GM12892 (cell line): ENCODE results near the gene TMTC2.

Source experiments
- DNase-seq: peaks from one replicate; pipeline ENCODE4 v3.0.0; 2011; ENCODE audit not compliant: insufficient read length
- FAIRE-seq: peaks from 2 replicates; lab custom pipeline; 2011; peaks lifted over from hg19 to GRCh38; lab: Jason Lieb, UNC
- POLR2A ChIP-seq: IDR thresholded peaks from 2 replicates; pipeline ENCODE4 v1.6.1; 2011; ENCODE audit warnings: low read depth, low read length, control low read depth
- POLR2AphosphoS5 ChIP-seq: IDR thresholded peaks from 2 replicates; pipeline ENCODE4 v1.6.1; 2011; ENCODE audit warnings: low read depth, low read length, control low read depth
- TAF1 ChIP-seq: IDR thresholded peaks from 2 replicates; pipeline ENCODE4 v1.6.1; 2011; ENCODE audit warnings: low read depth, mild to moderate bottlenecking, control low read depth, low read length, borderline replicate concordance

Gene TMTC2

DNA sequence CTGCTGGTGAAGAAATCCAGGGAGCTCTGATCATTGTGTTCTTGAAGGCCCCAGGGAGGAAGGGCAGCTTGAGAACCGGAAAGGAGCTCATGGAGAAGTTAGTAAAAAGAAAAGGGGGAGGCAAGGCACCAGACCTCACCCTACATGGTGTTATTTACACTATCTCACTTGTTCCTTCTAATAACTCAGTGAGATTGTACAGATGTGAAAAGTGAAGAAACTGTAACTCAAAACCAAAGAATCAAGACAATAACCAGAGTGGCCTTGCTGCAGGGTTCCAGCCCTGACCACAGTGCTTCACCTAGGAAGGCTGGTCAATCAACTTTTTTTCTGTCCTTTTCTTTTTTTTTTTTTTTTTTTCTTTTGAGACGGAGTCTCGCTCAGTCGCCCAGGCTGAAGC lies 353.6 kb downstream of the TMTC2 start:
- no peak for TF ChIP-seq POLR2AphosphoS5
- no peak for TF ChIP-seq TAF1
- TF ChIP-seq POLR2A = no peak
- no peak for DNase-seq
- FAIRE-seq = no peak

DNA sequence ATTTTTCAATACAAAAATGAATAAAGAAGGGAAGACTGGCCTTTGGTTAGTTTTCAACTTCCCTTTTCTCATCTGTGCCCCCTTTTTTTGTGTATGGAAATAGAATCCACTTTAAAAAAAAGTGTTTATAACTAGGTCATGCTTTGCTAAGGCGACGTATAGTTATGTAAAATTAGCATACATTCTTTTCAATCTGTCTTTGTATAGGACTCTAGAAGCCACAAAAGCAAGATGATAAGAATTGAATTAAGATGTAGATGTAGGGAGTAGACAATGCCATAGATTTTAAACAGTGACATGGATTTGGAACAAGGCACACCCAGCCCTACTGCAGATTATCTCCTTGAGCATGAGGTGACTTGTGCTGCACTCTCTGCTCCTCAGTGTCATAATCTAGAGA lies 354.3 kb downstream of the TMTC2 start:
- TF ChIP-seq POLR2A (no peak), POLR2AphosphoS5 (no peak), TAF1 (no peak)
- no peak for DNase-seq
- FAIRE-seq = no peak

DNA sequence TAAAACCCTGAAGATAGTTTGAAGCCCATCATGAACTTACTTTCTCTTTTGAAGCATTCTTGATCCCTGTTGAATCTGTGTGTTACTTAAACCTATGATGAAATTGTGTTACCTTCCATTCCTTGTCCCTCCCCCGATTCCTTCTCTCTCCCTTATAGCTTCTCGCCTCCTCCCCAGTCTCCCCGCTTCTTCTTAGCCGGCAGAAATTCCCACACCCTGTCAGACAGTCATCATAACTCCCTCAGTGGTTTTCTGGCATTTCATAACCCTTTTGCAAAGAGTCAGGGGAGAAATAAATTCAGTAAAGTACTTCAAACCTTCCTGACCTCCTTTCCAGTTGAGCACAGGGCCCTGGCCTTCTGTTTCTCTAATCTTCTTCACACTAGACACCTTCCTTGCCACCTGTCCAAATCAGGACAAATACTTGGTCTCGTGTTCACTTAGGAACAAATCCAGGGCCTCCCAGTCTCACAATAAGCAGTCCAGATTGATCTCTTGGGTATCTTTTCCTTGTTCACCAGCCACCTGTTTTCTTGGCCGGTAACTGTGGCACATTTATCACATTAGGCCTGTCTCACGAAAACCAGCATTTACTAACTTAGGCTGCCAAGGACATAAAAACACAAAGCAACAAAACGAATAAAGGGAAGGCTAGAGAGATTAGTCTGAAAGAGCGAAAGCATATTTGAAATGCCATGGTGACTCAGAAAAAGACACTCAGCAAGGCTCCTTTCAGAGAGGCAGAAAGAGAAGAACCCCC lies 355.9 kb downstream of the TMTC2 start:
- TF ChIP-seq POLR2A (no peak), POLR2AphosphoS5 (no peak), TAF1 (no peak)
- FAIRE-seq (no peak), DNase-seq (no peak)

DNA sequence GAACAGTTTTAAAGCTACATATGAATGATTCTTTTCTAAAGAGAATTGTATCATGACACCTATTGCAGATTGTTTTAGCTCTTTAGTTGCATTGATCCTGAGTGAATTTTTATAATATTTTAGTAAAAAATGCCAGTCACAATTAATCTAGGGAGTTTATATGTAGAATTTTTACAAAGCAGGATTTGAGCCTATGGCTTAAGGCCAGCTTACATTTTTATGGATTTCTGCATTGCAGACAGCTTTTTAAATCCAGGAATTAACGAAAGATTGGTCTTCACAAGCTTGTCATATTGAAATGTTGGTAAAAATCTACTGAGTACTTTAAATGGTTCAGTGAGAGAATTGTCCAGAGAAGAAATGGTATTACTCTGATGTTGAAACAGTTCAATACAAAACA lies 358.0 kb downstream of the TMTC2 start:
- no peak for FAIRE-seq
- DNase-seq = no peak
- TF ChIP-seq TAF1 = no peak
- no peak for TF ChIP-seq POLR2AphosphoS5
- TF ChIP-seq POLR2A = no peak

DNA sequence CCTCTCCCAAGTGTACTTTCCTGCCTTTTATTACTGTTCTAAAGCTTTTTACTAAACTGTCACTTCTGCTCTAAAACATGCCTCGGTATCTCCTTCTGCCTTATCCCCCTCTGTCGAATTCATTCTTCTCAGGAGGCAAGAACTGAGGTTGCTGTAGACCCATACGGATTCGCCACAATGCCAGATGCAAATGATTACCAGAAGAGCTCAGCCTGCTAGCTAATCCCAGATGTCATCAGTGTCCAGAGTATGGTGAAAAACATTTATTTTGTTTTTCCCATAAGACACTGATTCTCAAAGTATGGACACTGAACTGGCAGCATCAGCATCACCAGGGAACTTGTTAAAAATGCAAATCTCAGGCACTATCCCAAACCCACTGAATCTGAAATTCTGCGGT lies 359.3 kb downstream of the TMTC2 start:
- DNase-seq (no peak), FAIRE-seq (no peak)
- TF ChIP-seq TAF1 (no peak), POLR2AphosphoS5 (no peak), POLR2A (no peak)

DNA sequence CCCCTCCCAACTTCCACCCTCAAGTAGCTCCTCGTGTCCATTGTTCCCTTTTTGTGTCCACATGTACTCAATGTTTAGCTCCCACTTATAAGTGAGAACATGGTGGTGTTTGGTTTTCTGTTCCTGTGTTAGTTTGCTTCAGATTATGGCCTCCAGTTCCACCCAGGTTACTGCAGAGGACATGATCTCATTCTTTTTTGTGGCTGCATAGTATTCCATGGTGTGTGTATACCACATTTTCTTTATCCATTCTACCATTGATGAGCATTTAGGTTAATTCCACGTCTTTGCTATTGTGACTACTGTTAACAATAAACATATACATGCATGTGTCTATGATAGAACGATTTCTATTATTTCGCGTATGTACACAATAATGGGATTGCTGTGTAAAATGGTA lies 362.6 kb downstream of the TMTC2 start:
- DNase-seq (no peak), FAIRE-seq (peak; percentile 17)
- TF ChIP-seq TAF1 (no peak), POLR2AphosphoS5 (no peak), POLR2A (no peak)

DNA sequence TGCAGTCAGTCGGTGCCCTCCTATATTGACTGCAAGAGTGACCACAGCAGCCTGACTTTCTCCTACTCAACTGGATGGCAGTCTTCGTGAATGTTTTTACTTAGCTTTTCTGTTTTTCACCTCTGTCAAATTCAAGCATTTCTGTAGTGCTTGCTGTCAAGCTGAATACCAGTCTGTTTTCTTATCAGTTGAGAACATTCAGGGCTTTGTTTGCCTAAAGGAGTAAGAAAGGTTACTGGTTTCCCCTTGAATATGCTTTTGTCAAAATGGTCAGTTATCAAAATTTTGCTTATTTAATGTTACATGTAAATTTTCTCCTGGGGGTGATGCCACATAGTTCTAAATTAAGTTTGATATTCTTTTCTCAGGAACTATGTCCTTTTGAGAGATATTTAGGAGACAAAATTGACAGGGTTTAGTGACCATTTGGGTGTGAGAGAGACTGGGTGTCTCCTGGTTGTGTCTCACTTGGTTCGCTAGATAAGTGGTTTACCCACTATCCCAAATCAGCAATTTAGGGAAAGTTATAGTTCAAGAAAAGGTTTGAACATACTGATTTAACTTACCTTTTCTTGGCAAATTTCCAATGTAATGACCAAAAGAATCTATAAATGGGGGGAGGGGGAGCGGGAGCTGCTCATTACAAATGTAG lies 366.3 kb downstream of the TMTC2 start:
- no peak for TF ChIP-seq POLR2A
- TF ChIP-seq POLR2AphosphoS5 = no peak
- no peak for TF ChIP-seq TAF1
- DNase-seq = no peak
- no peak for FAIRE-seq

DNA sequence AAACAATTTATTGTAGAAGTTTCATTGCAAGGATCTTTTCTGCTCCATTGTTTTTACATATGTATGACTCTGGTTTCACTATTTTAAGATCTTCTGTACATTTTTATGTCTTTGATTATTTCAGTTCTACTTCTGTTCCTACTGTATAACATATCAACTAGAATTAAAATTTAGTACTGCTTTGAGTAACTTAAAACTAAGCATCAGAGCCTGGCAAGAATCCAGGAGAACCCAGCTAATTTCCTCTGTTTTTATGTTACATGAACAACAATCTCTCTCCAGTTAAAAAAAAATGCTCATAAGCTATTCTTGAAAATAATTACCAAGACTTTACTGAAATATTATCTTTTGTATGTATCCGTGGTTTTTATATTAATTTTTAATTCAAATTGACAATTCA lies 370.7 kb downstream of the TMTC2 start:
- FAIRE-seq = no peak
- DNase-seq = no peak
- TF ChIP-seq POLR2A (no peak), TAF1 (no peak)

DNA sequence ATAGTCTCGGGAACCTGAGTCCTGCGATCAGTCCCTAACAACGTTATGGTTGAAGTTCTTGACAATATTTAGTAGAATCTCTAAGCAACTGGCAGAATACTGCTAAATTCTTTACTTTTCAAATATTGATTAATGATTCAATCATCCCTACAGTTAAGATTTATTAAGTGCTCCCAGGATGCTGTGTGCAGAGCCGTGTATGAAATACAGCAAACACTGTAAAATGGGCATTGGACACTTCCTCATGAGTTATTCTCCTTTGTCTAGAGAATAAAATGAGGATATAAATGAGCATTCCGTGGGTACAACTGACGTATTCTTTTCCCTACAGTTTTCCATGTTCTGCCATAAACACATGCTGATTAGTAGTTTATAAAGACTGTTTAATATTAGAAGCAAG lies 372.4 kb downstream of the TMTC2 start:
- TF ChIP-seq POLR2A (no peak), POLR2AphosphoS5 (no peak), TAF1 (no peak)
- DNase-seq (no peak), FAIRE-seq (no peak)

DNA sequence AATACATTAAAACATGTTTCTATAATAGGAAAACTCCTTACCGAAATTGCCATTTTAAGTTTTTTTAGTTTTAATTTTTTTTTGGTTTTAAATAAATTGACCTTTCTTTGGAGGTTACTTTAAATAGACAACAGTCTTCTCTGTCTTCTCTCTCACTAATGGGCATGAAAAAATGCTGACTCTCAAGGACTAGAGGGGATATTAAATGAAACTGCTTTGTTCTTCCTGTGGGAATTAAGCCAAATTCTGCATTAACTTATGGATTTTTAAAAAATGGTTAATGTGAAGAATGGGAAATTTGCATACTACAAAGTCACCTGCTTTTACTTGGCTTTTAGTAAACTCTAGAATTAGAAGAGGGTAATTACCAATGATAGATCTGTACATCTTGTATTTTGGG lies 378.9 kb downstream of the TMTC2 start:
- TF ChIP-seq POLR2AphosphoS5 (no peak), TAF1 (no peak)

DNA sequence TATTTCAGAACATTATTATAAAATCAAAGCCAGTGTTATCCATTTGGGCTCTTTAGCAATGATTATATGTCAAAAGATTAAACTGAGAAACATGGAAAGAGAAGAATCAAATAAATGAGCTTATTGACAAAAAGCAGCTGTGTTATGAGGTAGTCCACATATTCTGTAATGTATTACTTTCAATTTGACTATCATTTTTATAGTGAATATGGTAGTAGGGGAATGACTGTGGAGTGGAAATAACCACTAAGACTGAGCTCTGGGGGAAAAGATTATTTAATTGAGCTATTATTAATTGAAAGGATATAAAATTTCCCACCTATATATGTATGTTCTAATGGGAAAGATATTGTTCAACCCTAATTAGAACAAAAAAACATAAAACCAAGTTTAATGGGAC lies 381.3 kb downstream of the TMTC2 start:
- TF ChIP-seq POLR2A (no peak), TAF1 (no peak), POLR2AphosphoS5 (no peak)
- DNase-seq (no peak), FAIRE-seq (no peak)

More for the DNA sequence above, 378.9 kb downstream of the TMTC2 start:
- DNase-seq (no peak), FAIRE-seq (no peak)

DNA sequence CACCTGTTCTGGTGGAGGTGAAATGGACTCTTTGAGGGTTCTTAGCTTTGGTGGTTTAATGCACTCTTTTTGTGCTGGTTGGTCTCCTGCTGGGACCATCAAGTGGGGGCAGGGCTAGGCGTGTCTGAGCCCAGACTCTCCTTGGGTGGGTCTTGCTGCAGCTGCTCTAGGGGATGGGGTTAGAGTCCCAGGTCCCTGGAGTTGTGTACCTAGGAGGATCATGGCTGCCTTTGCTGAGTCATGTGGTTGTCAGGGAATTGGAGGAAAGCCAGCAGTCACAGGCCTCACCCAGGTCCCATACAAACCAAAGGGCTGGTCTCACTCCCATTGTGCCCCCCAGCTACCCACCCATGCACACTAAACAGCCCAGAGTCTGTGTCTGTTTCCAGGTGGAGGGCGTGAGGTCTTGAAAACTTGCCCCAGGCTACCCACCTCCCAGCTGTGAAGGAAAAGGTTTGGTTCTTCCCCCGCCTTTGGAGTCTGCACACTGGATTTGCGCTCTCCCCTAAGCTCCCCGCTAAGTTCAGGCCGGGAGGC lies 387.7 kb downstream of the TMTC2 start:
- FAIRE-seq (no peak), DNase-seq (no peak)
- no peak for TF ChIP-seq POLR2AphosphoS5
- no peak for TF ChIP-seq POLR2A
- no peak for TF ChIP-seq TAF1
